ENCODE results near the gene ZNF91.
A peak's percentile ranks its signal among the peaks of the same experiment; 100 is the strongest.
"Not testable (repeated sequence)": the region's sequence is repeated elsewhere in the genome, so short reads cannot be mapped to it uniquely, and the experiment has no call there.

The ZNF91 gene

GRCh38 chr19:23395722-23396117 lies 449 bp upstream of the ZNF91 start:
- CTCF ChIA-PET; H3K4me1 ChIP-seq (ENCODE audit: control insufficient read depth, insufficient read depth, low read length); H3K27ac ChIP-seq (ENCODE audit: extremely low read depth, low read depth, low read length); H3K9me3 ChIP-seq (ENCODE audit: control insufficient read depth, insufficient read depth, low read depth, low read length); H3K4me3 ChIP-seq (ENCODE audit: low read depth, low read length): not testable (repeated sequence)
- POLR2A ChIA-PET = interaction anchor here (0.6 to 2.3 kb wide), 10 partner anchors 14 to 761 kb away, joined by 3 to 14 read pairs (median 5); partner anchors contain the start of genes ZNF492, ZNF675, ZNF681 and ZNF724
- peaks cover 0 to 12% of the 10 kb centered on the region in 2 experiments; a peak in 2 of 3 replicates for H3K36me3 ChIP-seq (ENCODE audit: control insufficient read depth in 2 of 2, insufficient read depth in 1 of 2, low read length in 2 of 2)

GRCh38 chr19:23394511-23394910 lies 760 bp downstream of the ZNF91 start:
- Histone ChIP-seq H3K9me3 (ENCODE audit: control insufficient read depth, insufficient read depth, low read depth, low read length) (no peaks in the 10 kb centered on the region), H3K36me3 (ENCODE audit: control insufficient read depth in 2 of 2, insufficient read depth in 1 of 2, low read length in 2 of 2) (peaks cover 0 to 14% of the 10 kb centered on the region in 2 experiments; a peak in 2 of 3 replicates), H3K4me3 (ENCODE audit: low read depth, low read length) (peak overlapping the region; percentile 99), H3K4me1 (ENCODE audit: control insufficient read depth, insufficient read depth, low read length) (no peaks in the 10 kb centered on the region), H3K27ac (ENCODE audit: extremely low read depth, low read depth, low read length) (peak overlapping the region; percentile 38; the same call in 1 of the 2 replicates)
- ChIA-PET POLR2A (interaction anchor here (0.6 to 2.3 kb wide), 6 partner anchors 15 to 364 kb away, joined by 3 to 14 read pairs (median 8); partner anchors contain the start of genes ZNF681 and ZNF724), CTCF (interaction anchor here (0.5 kb wide), 1 partner anchor 67 kb away, joined by 5 read pairs; no protein-coding TSS in a partner anchor)
- no peak for TF ChIP-seq ZNF670 (tag by site-specific recombination; IDR thresholded peaks at IDR 0.05; ENCODE audit: low read depth)
- TF ChIP-seq ZNF140 (tag by site-specific recombination; IDR thresholded peaks at IDR 0.05) = no peak
- no peak for TF ChIP-seq ZNF529 (tag by site-specific recombination; IDR thresholded peaks at IDR 0.05; ENCODE audit: insufficient replicate concordance)
- no peak for TF ChIP-seq ZNF280C (tag by site-specific recombination; IDR thresholded peaks at IDR 0.05)
- TF ChIP-seq ZNF530 (tag by site-specific recombination; IDR thresholded peaks at IDR 0.05; ENCODE audit: low read depth) = no peak
- no peak for TF ChIP-seq GLIS1 (tag by site-specific recombination; IDR thresholded peaks at IDR 0.05)
- TF ChIP-seq ZNF10 (tag by site-specific recombination; IDR thresholded peaks at IDR 0.05) = no peak
- no peak for TF ChIP-seq OSR2 (tag by site-specific recombination; IDR thresholded peaks at IDR 0.05)
- no peak for TF ChIP-seq ZNF561 (tag by site-specific recombination; IDR thresholded peaks at IDR 0.05; ENCODE audit: borderline replicate concordance)
- TF ChIP-seq ZNF830 (tag by site-specific recombination; IDR thresholded peaks at IDR 0.05; ENCODE audit: low read depth) = no peak
- TF ChIP-seq ZNF544 (tag by site-specific recombination; IDR thresholded peaks at IDR 0.05) = no peak

GRCh38 chr19:23393121-23393520 lies 2.1 kb downstream of the ZNF91 start:
- POLR2A ChIA-PET = no interaction called here
- CTCF ChIA-PET = no interaction called here
- no peaks in the 10 kb centered on the region for H3K9me3 ChIP-seq (ENCODE audit: control insufficient read depth, insufficient read depth, low read depth, low read length)
- H3K36me3 ChIP-seq (ENCODE audit: control insufficient read depth in 2 of 2, insufficient read depth in 1 of 2, low read length in 2 of 2) = peaks cover 0 to 27% of the 10 kb centered on the region in 2 experiments; a peak in 2 of 3 replicates
- no peak overlapping the region for H3K4me3 ChIP-seq (ENCODE audit: low read depth, low read length)
- H3K4me1 ChIP-seq (ENCODE audit: control insufficient read depth, insufficient read depth, low read length) = no peaks in the 10 kb centered on the region
- TF ChIP-seq KLF10 (tag by site-specific recombination; IDR thresholded peaks at IDR 0.05) (no peak), MZF1 (tag by site-specific recombination; IDR thresholded peaks at IDR 0.05; ENCODE audit: borderline replicate concordance) (no peak), ZNF768 (tag by site-specific recombination; IDR thresholded peaks at IDR 0.05) (no peak), ZNF830 (tag by site-specific recombination; IDR thresholded peaks at IDR 0.05; ENCODE audit: low read depth) (no peak), ZNF664 (tag by site-specific recombination; IDR thresholded peaks at IDR 0.05) (no peak), ZNF521 (tag by site-specific recombination; IDR thresholded peaks at IDR 0.05) (no peak), ZNF580 (tag by site-specific recombination; IDR thresholded peaks at IDR 0.05) (no peak), ZNF473 (tag by site-specific recombination; IDR thresholded peaks at IDR 0.05) (no peak), ZNF24 (tag by site-specific recombination; IDR thresholded peaks at IDR 0.05) (no peak), ZNF394 (tag by site-specific recombination; IDR thresholded peaks at IDR 0.05; ENCODE audit: borderline replicate concordance) (no peak), ZNF645 (tag by site-specific recombination; IDR thresholded peaks at IDR 0.05) (no peak), ZNF426 (tag by site-specific recombination; IDR thresholded peaks at IDR 0.05) (no peak), ZFP37 (tag by site-specific recombination; IDR thresholded peaks at IDR 0.05) (no peak), ZNF510 (tag by site-specific recombination; IDR thresholded peaks at IDR 0.05; ENCODE audit: insufficient replicate concordance) (no peak), HOXC10 (CRISPR knock-in tag; IDR thresholded peaks at IDR 0.05) (no peak)
- no peak overlapping the region for H3K27ac ChIP-seq (ENCODE audit: extremely low read depth, low read depth, low read length)

All from HEK293 (cell line).